HPDE6-E6E7 (cell line): ENCODE measurements around the gene INO80.
A peak's percentile ranks its signal among the peaks of the same experiment; 100 is the strongest.
"Not testable (repeated sequence)": the region's sequence is repeated elsewhere in the genome, so short reads cannot be mapped to it uniquely, and the experiment has no call there.

Source experiments
- DNase-seq: peaks from one replicate; pipeline ENCODE4 v3.0.0; 2011; ENCODE audit warnings: missing footprints; ENCODE audit errors: extremely low spot score

Gene INO80

DNA sequence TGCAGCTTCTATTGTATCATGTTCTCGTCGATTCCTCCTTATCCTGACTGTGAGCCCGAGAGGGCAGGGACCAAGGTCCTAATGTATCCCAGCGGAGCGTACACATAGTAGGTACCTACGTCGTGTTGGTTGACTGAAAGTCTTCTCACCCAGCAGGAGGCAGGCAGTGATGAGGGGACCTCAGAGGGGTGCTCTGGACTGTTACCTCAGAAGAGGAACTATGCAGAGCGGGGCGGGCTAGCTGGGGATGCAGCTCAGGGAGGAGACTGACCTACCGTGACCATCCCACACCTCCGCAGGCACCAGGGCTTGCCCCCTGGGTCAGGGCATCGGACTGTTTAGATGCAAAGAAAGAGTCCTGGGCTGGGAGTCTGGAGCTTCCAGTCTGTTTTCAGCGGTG is 151.4 kb downstream of the INO80 start:
- no peak for DNase-seq

- no peak for DNase-seq
Observed at GRCh38 chr15:40964006-40964405, 152.1 kb downstream of the INO80 start.

DNA sequence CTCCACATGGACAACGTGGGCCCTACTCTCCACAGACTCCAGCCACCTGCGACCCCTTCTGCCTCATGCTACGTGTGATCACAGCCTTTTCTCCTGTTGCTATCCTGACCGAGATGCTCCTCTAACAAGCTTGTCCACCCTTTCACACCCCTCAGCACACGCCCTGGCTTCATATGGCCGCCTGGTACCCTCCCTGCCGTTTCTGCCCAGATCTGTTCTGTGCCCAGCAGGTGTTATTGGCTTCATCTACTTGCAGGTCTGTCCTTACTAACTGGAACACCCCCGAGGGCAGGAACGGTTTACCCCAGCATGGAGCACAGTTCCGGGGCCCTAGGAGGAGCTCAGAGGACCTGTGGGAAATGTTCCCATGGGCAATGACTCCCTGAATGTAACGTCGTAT is 152.9 kb downstream of the INO80 start:
- DNase-seq: no peak

GRCh38 chr15:40962317-40962716 is 153.8 kb downstream of the INO80 start:
- not testable (repeated sequence) for DNase-seq

DNA sequence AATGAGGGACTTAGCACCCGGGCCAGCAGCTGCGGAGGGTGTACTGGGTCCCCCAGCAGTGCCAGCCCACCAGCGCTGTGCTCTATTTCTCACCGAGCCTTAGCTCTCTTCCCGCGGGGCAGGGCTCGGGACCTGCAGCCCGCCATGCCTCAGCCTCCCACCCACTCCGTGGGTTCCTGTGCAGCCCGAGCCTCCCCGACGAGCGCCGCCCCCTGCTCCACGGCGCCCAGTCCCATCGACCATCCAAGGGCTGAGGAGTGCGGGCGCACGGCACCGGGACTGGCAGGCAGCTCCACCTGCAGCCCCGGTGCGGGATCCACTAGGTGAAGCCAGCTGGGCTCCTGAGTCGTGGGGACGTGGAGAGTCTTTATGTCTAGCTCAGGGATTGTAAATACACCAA is 154.3 kb downstream of the INO80 start:
- DNase-seq: not testable (repeated sequence)

DNA sequence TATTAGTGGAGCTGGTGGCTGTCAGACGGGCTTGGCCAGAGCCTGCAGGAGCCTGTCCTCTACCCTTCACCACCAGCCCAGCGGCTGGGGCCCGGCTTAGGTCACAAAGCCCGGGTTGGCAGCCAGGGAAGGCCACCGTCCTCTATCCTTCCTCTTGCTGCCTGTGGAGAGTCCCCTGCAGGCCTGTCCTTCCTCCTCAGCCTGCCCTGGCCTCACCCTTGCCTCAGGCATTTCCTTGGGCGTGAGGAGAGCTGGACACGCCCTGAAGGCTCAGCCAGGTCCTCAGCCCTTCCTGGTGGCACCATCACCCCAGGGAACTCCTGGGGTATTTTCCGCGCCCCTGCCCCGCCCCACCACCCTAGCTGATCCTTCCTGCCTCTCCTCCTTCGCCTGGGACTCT is 155.2 kb downstream of the INO80 start:
- DNase-seq: no peak

GRCh38 chr15:40960151-40960885 is 155.8 kb downstream of the INO80 start:
- no peak for DNase-seq

DNA sequence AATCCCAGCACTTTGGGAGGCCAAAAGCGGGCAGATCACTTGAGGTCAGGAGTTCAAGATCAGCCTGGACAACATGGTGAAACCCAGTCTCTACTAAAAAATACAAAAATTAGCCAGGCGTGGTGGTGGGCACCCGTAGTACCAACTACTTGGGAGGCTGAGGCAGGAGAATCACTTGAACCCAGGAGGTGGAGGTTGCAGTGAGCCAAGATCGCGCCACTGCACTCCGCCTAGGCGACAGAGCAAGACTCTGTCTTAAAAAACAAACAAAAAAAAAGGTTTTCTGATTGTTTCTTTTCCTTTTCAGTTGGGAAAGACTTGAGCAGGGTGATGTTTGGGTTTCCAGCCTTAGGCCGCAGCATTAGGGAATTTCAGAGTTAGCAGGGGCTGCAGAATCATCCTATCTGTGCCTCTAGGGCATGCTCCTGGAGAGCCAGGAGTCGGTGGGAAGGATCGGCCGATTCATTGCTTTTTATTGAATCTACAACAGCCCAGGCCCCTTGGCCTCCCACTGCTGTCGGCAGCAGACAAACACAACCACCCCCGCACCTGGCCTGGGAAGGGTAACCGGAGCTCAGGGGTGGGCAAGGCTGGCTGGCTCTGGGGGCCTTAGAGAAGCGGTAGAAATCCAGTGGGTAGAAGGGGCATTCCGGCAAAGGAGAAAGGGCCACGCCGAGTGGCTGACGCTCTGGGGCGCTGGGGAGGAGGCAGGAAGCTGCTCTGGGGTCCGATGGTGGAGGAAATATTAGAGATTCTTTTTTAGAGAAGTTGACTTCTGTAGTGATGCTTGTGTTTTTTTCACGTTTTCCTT is 156.5 kb downstream of the INO80 start:
- DNase-seq: no peak

DNA sequence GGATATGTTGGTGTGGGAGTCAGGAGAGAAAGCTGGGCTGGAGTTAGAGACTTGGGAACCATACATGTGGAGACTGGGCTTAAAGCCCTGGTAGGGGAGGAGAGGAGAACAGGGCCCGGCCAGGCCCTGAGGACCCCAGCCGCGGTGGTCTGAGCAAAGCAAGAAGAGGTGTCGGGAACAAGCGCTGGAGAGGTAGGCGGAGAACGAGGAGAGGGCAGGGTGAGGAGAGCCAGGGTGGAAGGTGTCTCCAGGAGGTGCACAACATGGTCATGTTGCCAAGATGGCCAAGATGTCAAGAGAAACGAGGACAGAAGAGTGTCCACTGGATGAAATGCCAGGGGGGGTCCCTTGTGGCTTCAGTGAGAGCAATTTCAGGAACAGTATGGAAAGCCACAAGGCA is 157.4 kb downstream of the INO80 start:
- no peak for DNase-seq

DNA sequence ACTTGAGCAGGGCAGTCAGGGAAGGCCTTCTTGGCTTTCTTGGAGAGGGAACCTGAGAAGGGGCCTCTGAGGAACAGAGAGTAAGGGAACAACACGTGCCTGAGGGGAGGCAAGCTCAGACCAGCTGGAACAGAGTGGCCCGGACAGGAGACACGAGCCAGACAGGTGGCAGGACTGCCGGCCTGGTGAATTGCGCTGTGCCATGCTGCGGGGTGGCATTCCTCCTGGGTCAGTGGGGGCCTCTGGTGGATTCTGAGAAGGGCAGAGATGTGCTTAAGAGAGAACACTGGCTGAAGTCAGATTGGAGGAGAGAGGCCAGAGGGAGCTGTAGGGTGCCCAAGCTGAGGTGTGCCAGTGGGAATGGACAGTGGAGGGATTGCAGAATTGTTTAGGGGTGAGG is 157.9 kb downstream of the INO80 start:
- no peak for DNase-seq

DNA sequence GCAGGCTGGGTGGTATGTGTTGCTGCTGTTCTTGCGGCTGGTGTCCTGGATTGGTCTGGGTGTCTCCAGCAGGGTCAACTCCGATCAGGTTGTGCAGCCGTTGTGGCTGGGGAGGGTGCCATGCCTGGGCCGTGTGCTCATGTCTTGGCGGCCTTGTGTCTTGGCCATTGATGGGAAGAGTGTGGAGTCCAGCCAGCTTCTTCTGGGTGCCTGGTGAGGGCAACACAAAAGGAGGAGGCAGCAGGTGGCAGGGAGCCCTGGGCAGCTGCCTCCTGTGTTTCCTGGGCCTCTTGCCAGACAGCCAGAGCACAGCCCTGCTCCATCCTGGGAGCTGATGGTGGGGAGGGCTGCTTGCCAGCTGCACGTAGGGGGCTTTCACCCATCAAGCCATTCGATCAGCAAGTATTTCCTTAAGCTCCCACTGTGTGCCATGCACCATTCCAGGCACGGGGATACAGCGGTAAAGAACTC is 158.5 kb downstream of the INO80 start:
- DNase-seq: no peak

DNA sequence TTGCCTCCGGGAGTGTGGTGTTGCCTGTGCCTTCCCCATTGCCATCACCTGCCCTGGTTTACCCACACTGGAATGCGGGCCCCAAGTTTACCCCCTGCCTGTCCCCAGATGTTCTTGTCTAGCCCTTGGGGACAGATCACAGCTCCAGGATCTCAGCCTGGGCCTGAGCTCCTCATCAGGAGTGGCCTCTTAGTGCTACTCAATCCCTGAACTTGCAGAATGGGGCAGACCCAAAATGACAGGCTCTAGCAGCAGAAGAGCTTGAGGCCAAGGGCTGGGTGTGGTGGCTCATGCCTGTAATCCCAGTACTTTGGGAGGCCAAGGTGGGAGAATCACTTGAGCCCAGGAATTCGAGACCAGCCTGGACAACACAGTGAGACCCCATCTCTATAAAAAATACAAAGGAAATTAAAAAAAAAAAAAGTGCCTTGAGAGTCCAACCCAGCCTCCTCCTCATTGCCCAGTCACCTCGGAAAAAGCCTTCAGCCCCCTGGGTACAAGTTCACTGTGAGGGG is 159.0 kb downstream of the INO80 start:
- no peak for DNase-seq

GRCh38 chr15:40956541-40956982 is 159.5 kb downstream of the INO80 start:
- DNase-seq: no peak

DNA sequence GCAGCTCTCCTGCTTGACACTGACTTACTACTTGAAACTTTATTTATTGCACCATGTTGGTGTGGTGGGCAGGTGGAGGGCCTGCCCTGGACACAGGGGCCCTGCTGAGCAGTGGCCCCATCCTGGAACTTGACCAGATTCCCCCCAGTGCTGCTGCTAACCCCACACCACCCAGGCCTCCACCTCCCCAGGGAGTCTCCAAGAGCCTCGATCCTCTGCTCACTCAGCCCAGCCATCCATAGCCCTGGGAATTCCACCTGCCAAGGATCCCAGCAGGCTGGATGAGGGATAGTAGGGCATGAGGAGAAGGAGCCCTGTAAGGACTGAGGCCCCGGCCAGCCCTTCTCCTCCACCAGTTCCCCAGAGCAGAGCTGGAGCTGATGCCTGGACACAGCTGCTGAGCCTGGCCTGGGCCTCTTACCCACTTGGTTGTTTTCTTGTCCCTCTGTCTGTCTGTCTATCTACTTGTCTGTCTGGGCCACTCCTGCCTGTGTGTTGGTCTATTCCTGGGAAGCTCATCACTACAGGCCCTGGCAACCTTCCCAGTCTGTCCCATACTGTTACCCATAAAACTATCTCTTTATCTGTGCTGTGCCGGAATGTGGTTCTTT is 160.0 kb downstream of the INO80 start:
- no peak for DNase-seq

- no peak for DNase-seq
Observed at GRCh38 chr15:40955141-40955903, 160.8 kb downstream of the INO80 start.

DNA sequence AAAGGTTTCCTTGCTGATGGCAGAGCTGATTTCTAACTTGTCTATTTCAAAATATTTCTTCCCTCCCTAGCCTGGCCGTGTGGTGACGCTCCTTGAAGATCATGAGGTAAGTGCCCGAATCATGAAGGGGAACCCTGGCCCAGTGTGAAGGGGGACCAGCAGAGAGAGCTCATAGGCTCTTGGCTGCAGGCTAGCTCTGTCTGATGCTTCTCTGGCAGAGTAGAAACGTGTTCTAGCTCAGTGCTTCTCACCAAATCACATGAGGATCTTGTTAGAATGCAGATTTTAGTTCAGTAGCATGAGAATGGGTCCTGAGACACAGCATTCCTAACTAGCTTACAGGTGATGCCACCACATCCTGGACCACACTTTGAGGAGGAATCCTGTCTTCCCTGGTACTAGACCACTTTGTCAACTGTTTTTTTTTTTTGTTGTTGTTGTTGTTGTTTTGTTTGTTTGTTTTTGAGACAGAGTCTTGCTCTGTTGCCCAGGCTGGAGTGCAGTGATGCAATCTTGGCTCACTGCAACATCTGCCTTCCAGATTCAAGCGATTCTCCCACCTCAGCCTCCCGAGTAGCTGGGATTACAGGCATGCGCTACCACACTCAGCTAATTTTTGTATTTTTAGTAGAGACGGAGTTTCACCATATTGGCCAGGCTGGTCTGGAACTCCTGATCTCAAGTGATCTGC is 161.8 kb downstream of the INO80 start:
- DNase-seq: not testable (repeated sequence)

DNA sequence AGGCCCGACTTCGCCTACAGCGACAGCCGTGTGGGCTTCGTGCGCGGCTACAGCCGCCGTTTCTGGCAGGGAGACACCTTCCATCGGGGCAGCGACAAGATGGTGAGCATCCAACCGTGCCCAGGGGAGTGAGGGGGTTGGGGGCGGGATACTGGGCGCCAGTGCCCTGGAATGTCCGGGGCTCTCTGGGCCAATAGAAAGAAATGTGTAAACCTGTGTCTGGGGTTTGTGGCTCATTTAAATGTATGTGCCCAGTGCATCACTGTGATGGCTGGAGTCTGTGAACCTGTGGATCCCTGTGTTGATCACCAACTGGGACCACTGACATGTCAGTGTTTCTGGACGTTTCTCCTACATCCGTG is 162.4 kb downstream of the INO80 start:
- no peak for DNase-seq

DNA sequence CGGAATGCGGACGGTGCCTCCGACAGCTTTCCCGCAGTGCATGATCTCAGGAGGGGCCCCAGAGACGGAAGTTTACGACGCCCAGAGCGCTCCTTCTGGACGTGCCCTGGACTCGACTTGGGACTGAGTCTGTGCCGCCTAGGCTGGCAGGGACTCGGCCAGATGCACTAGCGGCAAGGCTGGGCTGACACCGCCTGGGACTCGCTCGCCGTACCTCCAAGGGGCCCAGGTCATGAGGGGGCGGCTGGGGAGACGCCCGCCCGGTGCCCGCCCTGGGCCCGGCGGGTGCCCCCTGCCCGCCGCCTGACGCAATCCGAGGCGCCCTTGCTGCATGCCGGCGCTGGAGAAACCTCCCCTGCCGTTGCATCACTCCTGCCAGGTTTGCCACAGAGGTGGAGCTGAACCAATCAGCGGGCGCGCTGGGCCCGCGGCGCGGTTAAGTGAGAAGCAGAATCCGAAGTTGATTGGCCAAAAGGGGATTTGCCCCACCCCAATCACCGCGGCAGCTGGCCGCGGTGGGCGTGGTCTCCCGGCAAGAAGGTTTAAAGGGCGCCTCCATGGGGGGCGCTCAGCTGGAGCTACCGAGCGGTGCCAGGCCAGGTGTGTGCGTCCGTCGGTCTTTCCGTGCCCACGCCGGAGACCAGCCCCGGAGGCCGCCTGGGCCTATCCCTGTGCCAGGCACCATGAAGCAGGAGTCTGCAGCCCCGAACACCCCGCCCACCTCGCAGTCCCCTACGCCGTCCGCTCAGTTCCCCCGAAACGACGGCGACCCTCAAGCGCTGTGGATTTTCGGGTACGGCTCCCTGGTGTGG is 163.0 kb downstream of the INO80 start, which contains the start of gene CHAC1:
CHAC1 (plus strand) TSS at position 571 of the 812 bp plus-strand sequence; CDS start at position 684, 113 bp downstream.
- peak; percentile 99 for DNase-seq

GRCh38 chr15:40952301-40952900 is 163.7 kb downstream of the INO80 start:
- no peak for DNase-seq

- DNase-seq: no peak
Observed at GRCh38 chr15:40951764-40952163, 164.3 kb downstream of the INO80 start.
